SK-N-SH treated with all-trans-retinoic acid at 6 μM for 48 hours (cell line): ENCODE data around the gene C19orf85.

ENCODE experiments used
- ATAC-seq: fragments of 200-7000 bp; cut with Tn5 transposase; 3 replicates; pipeline ENCODE4 v1.9.1; 2020; ENCODE audit warnings: mild to moderate bottlenecking, moderate library complexity
- ARNTL ChIP-seq: fragments of 450-650 bp; formaldehyde crosslinking; IDR thresholded peaks from 2 replicates; pipeline ENCODE4 v1.5.0; 2020; ENCODE audit warnings: low read depth, mild to moderate bottlenecking, moderate library complexity, borderline replicate concordance
- BACH2 ChIP-seq: fragments of 250-450 bp; sonication (Bioruptor Pico); IDR thresholded peaks from 2 replicates; pipeline ENCODE4 v1.9.0; 2021; ENCODE audit warnings: mild to moderate bottlenecking, borderline replicate concordance
- CREB5 ChIP-seq: fragments of 250-450 bp; sonication (Bioruptor Pico); IDR thresholded peaks from 2 replicates; pipeline ENCODE4 v1.5.1; 2020; ENCODE audit warnings: low read depth, mild to moderate bottlenecking, moderate library complexity
- CSDC2 ChIP-seq: fragments of 250-450 bp; sonication (Bioruptor Pico); IDR thresholded peaks from 2 replicates; pipeline ENCODE4 v1.5.0; 2020; ENCODE audit warnings: mild to moderate bottlenecking, moderate library complexity
- GLIS3 ChIP-seq: fragments of 250-450 bp; sonication (Bioruptor Pico); IDR thresholded peaks from 2 replicates; pipeline ENCODE4 v1.5.0; 2020; ENCODE audit warnings: mild to moderate bottlenecking, moderate library complexity
- ISL1 ChIP-seq: fragments of 250-450 bp; sonication (Bioruptor Pico); IDR thresholded peaks from 2 replicates; pipeline ENCODE4 v2.1.2; 2022; ENCODE audit warnings: mild to moderate bottlenecking, moderate library complexity
- OSR1 ChIP-seq: fragments of 250-450 bp; sonication (Bioruptor Pico); IDR thresholded peaks from 2 replicates; pipeline ENCODE4 v1.8.0; 2022; ENCODE audit warnings: moderate library complexity, mild to moderate bottlenecking, inconsistent platforms
- RARB ChIP-seq: fragments of 250-450 bp; sonication (Bioruptor Pico); IDR thresholded peaks from 2 replicates; pipeline ENCODE4 v1.8.0; 2021; ENCODE audit warnings: mild to moderate bottlenecking, moderate library complexity
- SNAI2 ChIP-seq: fragments of 250-450 bp; sonication (Bioruptor Pico); IDR thresholded peaks from 2 replicates; pipeline ENCODE4 v1.5.0; 2020; ENCODE audit warnings: mild to moderate bottlenecking, moderate library complexity
- TCF4 ChIP-seq: fragments of 250-450 bp; sonication (Bioruptor Pico); IDR thresholded peaks from 2 replicates; pipeline ENCODE4 v1.8.0; 2021; ENCODE audit warnings: mild to moderate bottlenecking, moderate library complexity, borderline replicate concordance
- TOX ChIP-seq: fragments of 250-450 bp; sonication (Bioruptor Pico); IDR thresholded peaks from 2 replicates; pipeline ENCODE4 v1.8.0; 2021; ENCODE audit warnings: mild to moderate bottlenecking, moderate library complexity, borderline replicate concordance
- ZC3H10 ChIP-seq: fragments of 250-450 bp; sonication (Bioruptor Pico); IDR thresholded peaks from 2 replicates; pipeline ENCODE4 v1.5.1; 2021; ENCODE audit warnings: mild to moderate bottlenecking, moderate library complexity
- ZFP3 ChIP-seq: fragments of 250-450 bp; sonication (Bioruptor Pico); IDR thresholded peaks from 2 replicates; pipeline ENCODE4 v1.5.0; 2020; ENCODE audit warnings: mild to moderate bottlenecking, moderate library complexity
- ZNF565 ChIP-seq: fragments of 450-650 bp; formaldehyde crosslinking; conservative IDR thresholded peaks from 2 replicates; pipeline ENCODE4 v1.5.0; 2020; ENCODE audit warnings: low read depth, mild to moderate bottlenecking, moderate library complexity
- ZNF70 ChIP-seq: fragments of 450-650 bp; formaldehyde crosslinking; IDR thresholded peaks from 2 replicates; pipeline ENCODE4 v1.5.0; 2020; ENCODE audit warnings: mild to moderate bottlenecking, moderate library complexity
- ZNF8 ChIP-seq: fragments of 450-650 bp; formaldehyde crosslinking; IDR thresholded peaks from 2 replicates; pipeline ENCODE4 v1.5.0; 2020; ENCODE audit warnings: mild to moderate bottlenecking, moderate library complexity
- TF ChIP-seq, protein P1 (sequence below): fragments of 250-450 bp; sonication (Bioruptor Pico); IDR thresholded peaks from 2 replicates; pipeline ENCODE4 v1.5.0; 2020; ENCODE audit warnings: mild to moderate bottlenecking, moderate library complexity
- TF ChIP-seq, protein P2 (sequence below): fragments of 250-450 bp; sonication (Bioruptor Pico); IDR thresholded peaks from 2 replicates; pipeline ENCODE4 v1.5.1; 2021; ENCODE audit warnings: mild to moderate bottlenecking, moderate library complexity
- TF ChIP-seq, protein P3 (sequence below): fragments of 250-450 bp; sonication (Bioruptor Pico); IDR thresholded peaks from 2 replicates; pipeline ENCODE4 v1.8.0; 2021; ENCODE audit warnings: low read depth, mild to moderate bottlenecking, moderate library complexity, borderline replicate concordance
- TF ChIP-seq, protein P4 (sequence below): fragments of 250-450 bp; sonication (Bioruptor Pico); IDR thresholded peaks from 2 replicates; pipeline ENCODE4 v1.8.0; 2020; ENCODE audit warnings: mild to moderate bottlenecking, moderate library complexity, borderline replicate concordance

Gene C19orf85

GRCh38 chr19:55491546-55492360 is 27.2 kb upstream of the C19orf85 start:
- TF ChIP-seq SNAI2 (CRISPR knock-in tag): no peak
- TF ChIP-seq, protein P1, sequence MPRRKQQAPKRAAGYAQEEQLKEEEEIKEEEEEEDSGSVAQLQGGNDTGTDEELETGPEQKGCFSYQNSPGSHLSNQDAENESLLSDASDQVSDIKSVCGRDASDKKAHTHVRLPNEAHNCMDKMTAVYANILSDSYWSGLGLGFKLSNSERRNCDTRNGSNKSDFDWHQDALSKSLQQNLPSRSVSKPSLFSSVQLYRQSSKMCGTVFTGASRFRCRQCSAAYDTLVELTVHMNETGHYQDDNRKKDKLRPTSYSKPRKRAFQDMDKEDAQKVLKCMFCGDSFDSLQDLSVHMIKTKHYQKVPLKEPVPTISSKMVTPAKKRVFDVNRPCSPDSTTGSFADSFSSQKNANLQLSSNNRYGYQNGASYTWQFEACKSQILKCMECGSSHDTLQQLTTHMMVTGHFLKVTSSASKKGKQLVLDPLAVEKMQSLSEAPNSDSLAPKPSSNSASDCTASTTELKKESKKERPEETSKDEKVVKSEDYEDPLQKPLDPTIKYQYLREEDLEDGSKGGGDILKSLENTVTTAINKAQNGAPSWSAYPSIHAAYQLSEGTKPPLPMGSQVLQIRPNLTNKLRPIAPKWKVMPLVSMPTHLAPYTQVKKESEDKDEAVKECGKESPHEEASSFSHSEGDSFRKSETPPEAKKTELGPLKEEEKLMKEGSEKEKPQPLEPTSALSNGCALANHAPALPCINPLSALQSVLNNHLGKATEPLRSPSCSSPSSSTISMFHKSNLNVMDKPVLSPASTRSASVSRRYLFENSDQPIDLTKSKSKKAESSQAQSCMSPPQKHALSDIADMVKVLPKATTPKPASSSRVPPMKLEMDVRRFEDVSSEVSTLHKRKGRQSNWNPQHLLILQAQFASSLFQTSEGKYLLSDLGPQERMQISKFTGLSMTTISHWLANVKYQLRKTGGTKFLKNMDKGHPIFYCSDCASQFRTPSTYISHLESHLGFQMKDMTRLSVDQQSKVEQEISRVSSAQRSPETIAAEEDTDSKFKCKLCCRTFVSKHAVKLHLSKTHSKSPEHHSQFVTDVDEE: no peak
- no peak for TF ChIP-seq ZNF8 (CRISPR knock-in tag)
- no peak for TF ChIP-seq GLIS3 (CRISPR knock-in tag)
- TF ChIP-seq, protein P2, sequence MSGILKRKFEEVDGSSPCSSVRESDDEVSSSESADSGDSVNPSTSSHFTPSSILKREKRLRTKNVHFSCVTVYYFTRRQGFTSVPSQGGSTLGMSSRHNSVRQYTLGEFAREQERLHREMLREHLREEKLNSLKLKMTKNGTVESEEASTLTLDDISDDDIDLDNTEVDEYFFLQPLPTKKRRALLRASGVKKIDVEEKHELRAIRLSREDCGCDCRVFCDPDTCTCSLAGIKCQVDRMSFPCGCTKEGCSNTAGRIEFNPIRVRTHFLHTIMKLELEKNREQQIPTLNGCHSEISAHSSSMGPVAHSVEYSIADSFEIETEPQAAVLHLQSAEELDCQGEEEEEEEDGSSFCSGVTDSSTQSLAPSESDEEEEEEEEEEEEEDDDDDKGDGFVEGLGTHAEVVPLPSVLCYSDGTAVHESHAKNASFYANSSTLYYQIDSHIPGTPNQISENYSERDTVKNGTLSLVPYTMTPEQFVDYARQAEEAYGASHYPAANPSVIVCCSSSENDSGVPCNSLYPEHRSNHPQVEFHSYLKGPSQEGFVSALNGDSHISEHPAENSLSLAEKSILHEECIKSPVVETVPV (CRISPR knock-in tag): no peak
- TF ChIP-seq, protein P3, sequence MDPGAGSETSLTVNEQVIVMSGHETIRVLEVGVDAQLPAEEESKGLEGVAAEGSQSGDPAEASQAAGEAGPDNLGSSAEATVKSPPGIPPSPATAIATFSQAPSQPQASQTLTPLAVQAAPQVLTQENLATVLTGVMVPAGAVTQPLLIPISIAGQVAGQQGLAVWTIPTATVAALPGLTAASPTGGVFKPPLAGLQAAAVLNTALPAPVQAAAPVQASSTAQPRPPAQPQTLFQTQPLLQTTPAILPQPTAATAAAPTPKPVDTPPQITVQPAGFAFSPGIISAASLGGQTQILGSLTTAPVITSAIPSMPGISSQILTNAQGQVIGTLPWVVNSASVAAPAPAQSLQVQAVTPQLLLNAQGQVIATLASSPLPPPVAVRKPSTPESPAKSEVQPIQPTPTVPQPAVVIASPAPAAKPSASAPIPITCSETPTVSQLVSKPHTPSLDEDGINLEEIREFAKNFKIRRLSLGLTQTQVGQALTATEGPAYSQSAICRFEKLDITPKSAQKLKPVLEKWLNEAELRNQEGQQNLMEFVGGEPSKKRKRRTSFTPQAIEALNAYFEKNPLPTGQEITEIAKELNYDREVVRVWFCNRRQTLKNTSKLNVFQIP (CRISPR knock-in tag): no peak
- no peak for TF ChIP-seq ZC3H10
- TF ChIP-seq RARB (CRISPR knock-in tag): no peak
- no peak for TF ChIP-seq ZFP3 (CRISPR knock-in tag)
- TF ChIP-seq, protein P4, sequence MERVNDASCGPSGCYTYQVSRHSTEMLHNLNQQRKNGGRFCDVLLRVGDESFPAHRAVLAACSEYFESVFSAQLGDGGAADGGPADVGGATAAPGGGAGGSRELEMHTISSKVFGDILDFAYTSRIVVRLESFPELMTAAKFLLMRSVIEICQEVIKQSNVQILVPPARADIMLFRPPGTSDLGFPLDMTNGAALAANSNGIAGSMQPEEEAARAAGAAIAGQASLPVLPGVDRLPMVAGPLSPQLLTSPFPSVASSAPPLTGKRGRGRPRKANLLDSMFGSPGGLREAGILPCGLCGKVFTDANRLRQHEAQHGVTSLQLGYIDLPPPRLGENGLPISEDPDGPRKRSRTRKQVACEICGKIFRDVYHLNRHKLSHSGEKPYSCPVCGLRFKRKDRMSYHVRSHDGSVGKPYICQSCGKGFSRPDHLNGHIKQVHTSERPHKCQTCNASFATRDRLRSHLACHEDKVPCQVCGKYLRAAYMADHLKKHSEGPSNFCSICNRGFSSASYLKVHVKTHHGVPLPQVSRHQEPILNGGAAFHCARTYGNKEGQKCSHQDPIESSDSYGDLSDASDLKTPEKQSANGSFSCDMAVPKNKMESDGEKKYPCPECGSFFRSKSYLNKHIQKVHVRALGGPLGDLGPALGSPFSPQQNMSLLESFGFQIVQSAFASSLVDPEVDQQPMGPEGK: no peak
- no peak for TF ChIP-seq BACH2 (CRISPR knock-in tag)
- TF ChIP-seq ZNF565 (CRISPR knock-in tag): no peak
- no peak for TF ChIP-seq TOX (CRISPR knock-in tag)
- TF ChIP-seq ARNTL (CRISPR knock-in tag): no peak
- TF ChIP-seq ISL1 (CRISPR knock-in tag): no peak
- TF ChIP-seq OSR1: no peak
- no peak for TF ChIP-seq CREB5 (CRISPR knock-in tag)
- TF ChIP-seq TCF4 (CRISPR knock-in tag): no peak
- TF ChIP-seq ZNF70 (CRISPR knock-in tag): no peak
- TF ChIP-seq CSDC2: no peak
- no peak for ATAC-seq

- ATAC-seq: peak; percentile 4; the same call in 2 of the 3 replicates
- TF ChIP-seq GLIS3 (CRISPR knock-in tag) (no peak), TOX (CRISPR knock-in tag) (no peak), ISL1 (CRISPR knock-in tag) (no peak), ZNF8 (CRISPR knock-in tag) (no peak), ARNTL (CRISPR knock-in tag) (no peak), BACH2 (CRISPR knock-in tag) (no peak), SNAI2 (CRISPR knock-in tag) (no peak), ZNF565 (CRISPR knock-in tag) (no peak), OSR1 (no peak)
- TF ChIP-seq, protein P4: no peak
- TF ChIP-seq, protein P2 (CRISPR knock-in tag): no peak
- TF ChIP-seq, protein P3 (CRISPR knock-in tag): no peak
Observed at GRCh38 chr19:55490478-55491432, 26.2 kb upstream of the C19orf85 start.
